RPMI7951 (cell line): Measurements from ENCODE around the gene EFNA5. TPM values are rescaled to one million over a fixed set of nuclear protein-coding genes. Genes with fewer than 3 reads are reported as not detected.
"Not testable (repeated sequence)": the region's sequence is repeated elsewhere in the genome, so short reads cannot be mapped to it uniquely, and the experiment has no call there.

Experiments
- DNase-seq: peaks from one replicate; pipeline ENCODE4 v3.0.0-alpha.2; 2012; ENCODE audit warnings: low read depth
- total RNA-seq: library from RNA; depleted of rRNA; stranded (reverse); fragments of >200 nt; shearing (Covaris generic); gene quantifications from 2 replicates; pipeline ENCODE4 v1.2.3, GENCODE V29; 2014

Gene EFNA5
- total RNA-seq, 1 experiment from 2014 or later, result 0.96 TPM

- no peak for DNase-seq
These were observed 209.9 kb downstream of the EFNA5 start for GRCh38 chr5:107460789-107461188.

GRCh38 chr5:107459605-107460004, 211.1 kb downstream of the EFNA5 start:
- no peak for DNase-seq

GRCh38 chr5:107458322-107458721, 212.4 kb downstream of the EFNA5 start:
- no peak for DNase-seq

- no peak for DNase-seq
These were observed 212.9 kb downstream of the EFNA5 start for GRCh38 chr5:107457881-107458280.

GRCh38 chr5:107457138-107457537, 213.6 kb downstream of the EFNA5 start:
- no peak for DNase-seq

- no peak for DNase-seq
These were observed 214.4 kb downstream of the EFNA5 start for GRCh38 chr5:107456281-107456715.

- peak; percentile 55 for DNase-seq
These were observed 215.6 kb downstream of the EFNA5 start for GRCh38 chr5:107455111-107455544.

- DNase-seq, result not testable (repeated sequence)
These were observed 218.9 kb downstream of the EFNA5 start for GRCh38 chr5:107451827-107452226.

- DNase-seq, result no peak
These were observed 219.7 kb downstream of the EFNA5 start for GRCh38 chr5:107451028-107451427.

- DNase-seq, result no peak
These were observed 220.2 kb downstream of the EFNA5 start for GRCh38 chr5:107450531-107450930.

- no peak for DNase-seq
These were observed 221.4 kb downstream of the EFNA5 start for GRCh38 chr5:107449369-107449768.

- DNase-seq, result no peak
These were observed 223.2 kb downstream of the EFNA5 start for GRCh38 chr5:107447587-107447986.

- DNase-seq, result no peak
These were observed 223.8 kb downstream of the EFNA5 start for GRCh38 chr5:107446972-107447371.

GRCh38 chr5:107444300-107444699, 226.4 kb downstream of the EFNA5 start:
- no peak for DNase-seq

GRCh38 chr5:107443897-107444296, 226.8 kb downstream of the EFNA5 start:
- DNase-seq, result no peak

- no peak for DNase-seq
These were observed 228.3 kb downstream of the EFNA5 start for GRCh38 chr5:107442452-107442851.

GRCh38 chr5:107439832-107440231, 230.9 kb downstream of the EFNA5 start:
- DNase-seq, result no peak

- no peak for DNase-seq
These were observed 232.7 kb downstream of the EFNA5 start for GRCh38 chr5:107437986-107438510.

- DNase-seq, result no peak
These were observed 233.6 kb downstream of the EFNA5 start for GRCh38 chr5:107437154-107437553.

- DNase-seq, result no peak
These were observed 234.5 kb downstream of the EFNA5 start for GRCh38 chr5:107436201-107436600.

- DNase-seq, result no peak
These were observed 235.7 kb downstream of the EFNA5 start for GRCh38 chr5:107435061-107435460.

- not testable (repeated sequence) for DNase-seq
These were observed 237.1 kb downstream of the EFNA5 start for GRCh38 chr5:107433646-107434045.

- DNase-seq, result peak; percentile 69
These were observed 238.7 kb downstream of the EFNA5 start for GRCh38 chr5:107431998-107432397.

GRCh38 chr5:107431536-107431935, 239.2 kb downstream of the EFNA5 start:
- DNase-seq, result no peak
